HG03571 (cell line): ENCODE measurements around the gene CYB5R3.

Source experiments
- ATAC-seq: cut with Tn5 transposase; IDR thresholded peaks from one replicate; pipeline ENCODE4 v1.9.1; 2021; ENCODE audit not compliant: unreplicated experiment

CYB5R3 gene

DNA sequence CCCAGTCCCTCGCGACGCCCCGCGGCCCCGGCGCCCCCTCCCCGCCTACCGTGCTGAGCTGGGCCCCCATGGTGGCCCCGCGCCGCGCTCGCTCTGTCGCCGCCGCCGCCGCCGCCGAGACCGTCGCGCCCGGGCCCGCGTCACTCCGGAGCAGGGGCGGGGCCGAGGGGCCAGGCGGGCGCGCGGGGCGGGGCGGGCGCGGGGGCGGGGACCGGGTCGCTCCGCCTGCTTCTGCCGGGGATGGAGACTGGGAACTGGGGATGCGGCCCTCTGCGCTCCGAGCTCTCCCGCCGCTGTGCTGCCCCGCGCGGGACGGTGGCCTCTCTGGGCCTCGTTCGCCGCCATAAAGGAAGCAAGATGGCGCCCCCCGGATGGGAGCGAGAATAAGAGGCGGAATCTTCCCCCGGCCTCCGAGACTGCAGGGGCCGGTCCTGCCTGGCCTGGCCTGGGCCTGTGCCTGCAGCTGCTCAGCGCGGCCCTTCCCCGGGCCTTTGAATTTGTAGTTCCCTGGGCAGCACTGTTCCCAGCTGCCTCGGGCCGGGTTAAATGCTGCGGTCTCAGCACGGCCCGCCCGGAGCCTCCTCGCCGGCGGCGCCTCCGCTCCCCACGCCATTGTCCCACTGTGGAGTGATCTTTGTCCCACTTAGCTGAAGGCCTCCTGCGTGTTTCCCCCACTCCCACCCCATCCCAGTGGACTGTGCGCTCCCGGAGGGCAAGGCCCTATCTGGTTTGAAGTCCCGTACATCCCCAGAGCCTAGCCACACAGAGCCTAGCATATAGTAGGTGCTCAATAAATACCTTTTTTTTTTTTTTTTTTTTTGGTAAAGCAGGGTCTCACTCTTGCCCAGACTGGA is at the start of gene CYB5R3:
CYB5R3 (minus strand) TSS at position 147 of the 854 bp plus-strand sequence; CDS start at position 70, 77 bp downstream.
- peak; percentile 56 for ATAC-seq

- ATAC-seq: no peak
Observed at GRCh38 chr22:42697542-42698013, 48.4 kb upstream of the CYB5R3 start.

GRCh38 chr22:42696331-42696967 is 47.3 kb upstream of the CYB5R3 start:
- no peak for ATAC-seq

DNA sequence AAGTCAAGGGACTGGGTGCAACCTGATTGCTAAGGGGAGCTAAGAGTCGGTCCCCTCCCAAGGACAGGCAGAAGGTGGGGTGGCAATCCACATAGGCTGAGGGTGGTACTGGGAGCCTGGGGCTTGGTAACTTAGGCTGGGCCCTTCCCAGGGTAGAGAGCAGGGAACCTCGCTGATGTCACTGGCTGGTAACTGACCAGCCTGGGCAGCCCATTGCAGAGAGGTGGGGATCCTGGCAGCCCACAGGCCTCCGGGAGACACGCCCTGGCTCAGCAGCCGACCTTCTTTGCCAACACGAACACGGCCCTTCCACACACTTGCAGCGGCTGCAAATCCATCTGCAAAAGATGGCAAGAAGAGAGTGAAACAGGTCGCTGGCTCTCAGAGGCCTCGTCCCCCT is 46.1 kb upstream of the CYB5R3 start:
- no peak for ATAC-seq

DNA sequence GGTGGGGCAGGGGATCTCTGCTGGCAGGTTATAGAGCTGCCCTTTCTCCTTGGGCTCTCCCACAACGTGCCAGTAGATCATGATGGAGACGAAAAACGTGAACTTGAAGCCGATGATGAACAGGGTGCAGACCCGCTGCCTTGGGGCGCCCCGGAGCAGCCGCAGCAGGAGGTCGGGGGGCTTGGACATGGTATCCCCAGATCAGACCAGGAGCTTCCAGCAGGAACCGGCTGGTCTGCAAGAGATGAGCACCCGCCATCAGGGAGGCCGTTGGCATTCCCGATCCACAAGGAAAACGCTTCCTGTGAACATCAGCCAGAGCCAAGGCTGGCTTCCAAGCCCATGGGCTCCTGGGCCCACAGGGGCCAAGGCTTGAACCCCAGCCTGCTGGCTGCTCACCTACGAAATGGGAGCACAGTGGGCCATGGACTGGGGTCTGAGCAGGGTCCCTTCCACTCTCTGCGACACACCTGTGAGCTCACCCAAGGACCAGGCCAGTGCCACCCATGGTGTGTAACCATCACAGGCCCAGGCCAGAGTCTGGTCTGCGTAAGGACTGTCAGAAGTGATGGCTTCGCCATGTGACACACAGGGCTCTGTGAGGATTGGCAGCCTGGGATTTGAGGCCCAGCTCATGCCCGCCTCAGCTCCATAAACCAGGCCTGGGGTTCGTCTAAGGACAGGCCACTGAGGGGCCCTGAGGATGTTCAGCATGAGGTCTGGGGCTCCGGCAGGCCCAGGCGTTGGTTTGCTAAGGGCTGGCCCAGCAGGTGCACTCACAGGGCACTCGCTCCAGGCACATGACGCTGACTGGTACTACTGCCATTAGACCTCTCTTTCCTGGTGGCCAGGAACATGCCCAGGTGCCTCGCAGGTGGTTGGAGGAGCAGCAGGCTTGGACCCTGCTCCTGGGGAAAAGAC is 44.8 kb upstream of the CYB5R3 start:
- no peak for ATAC-seq

GRCh38 chr22:42693055-42693762 is 44.0 kb upstream of the CYB5R3 start:
- ATAC-seq: no peak

DNA sequence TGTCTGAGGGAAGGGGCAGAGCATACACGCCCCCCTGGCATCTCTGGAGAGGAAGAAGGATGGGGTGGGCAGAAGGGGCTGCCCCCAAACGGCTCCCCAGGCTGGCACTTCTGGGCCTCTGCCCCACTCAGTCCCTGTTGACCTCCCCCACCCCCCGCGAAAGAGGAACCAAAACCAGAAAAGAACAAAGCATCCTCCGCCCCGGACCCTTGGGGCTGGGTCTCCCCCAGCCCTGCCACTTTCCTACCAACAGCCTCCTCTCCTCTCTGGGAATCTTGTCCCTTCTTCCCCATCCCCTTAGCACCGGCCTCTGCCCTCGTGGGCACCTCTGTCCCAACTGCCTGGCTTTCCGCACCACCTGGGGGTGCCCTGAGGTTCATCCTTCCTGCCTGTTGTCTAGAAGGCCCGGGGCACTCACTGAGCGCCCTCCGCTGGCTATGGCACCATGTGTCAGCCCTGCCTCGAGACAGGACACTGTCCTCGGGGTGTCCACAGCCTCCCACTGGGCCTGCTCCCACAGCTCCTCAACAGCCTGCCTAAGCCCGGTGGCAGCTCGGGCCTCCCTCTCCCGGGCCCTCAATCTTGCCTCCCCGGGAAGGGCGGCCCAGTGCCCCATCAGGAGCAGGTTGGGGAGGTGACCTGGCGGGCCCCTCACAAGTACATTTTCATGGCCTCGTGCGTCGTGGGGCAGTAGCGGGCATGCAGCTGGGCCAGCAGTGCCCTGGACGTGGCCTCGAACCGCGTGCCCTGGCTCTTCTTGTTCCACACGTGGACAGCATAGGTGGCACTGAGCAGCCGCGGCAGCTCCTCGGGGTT is 43.3 kb upstream of the CYB5R3 start:
- ATAC-seq: no peak

- no peak for ATAC-seq
Observed at GRCh38 chr22:42691440-42691839, 42.2 kb upstream of the CYB5R3 start.

DNA sequence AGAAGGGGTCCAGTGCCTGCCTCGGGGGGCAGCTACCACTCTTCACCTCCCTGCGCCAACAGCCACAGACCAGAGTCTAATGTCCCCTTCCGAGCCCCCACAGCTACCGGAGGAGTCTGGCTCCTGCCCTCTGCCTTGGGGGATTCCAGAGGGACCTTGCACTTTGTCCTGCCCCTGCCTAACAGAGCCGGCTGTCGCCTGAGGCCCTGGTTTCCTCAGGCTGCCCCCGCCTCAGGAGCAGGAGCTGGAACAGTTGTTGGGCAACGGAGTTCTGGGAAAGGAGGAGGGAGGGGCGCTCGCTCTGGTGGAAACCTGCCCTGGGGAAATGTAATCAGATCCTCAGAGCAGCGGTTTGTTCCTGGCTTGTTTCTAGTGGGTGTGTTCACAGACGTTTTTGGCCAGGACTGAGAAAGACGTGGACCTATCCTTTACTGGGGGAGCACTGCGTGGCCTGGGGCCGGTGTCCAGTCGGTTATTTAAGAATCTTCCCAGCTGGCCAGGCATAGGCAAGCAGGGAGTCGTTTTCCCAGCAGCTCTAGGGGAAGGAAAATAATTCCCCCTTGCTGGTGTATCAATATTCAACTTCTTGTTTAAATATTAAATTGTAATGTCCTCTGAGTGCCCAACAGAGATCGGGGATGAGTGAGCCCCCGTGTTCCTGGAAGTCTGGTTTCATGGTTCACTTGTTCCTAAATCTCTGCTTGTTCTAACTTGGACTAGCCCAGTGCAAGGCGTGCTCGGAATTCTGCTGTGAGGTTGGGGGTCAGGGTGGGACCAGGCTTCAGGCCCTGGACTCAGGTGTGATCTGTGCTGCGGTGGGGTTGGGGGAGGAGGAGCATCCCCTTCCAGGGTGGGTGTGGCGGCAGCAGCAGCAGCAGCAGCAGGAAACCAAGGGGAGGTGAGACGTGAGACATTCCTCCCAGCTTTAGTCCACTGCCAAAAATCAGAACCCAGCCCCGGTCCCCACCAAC is 39.3 kb upstream of the CYB5R3 start:
- ATAC-seq: no peak

DNA sequence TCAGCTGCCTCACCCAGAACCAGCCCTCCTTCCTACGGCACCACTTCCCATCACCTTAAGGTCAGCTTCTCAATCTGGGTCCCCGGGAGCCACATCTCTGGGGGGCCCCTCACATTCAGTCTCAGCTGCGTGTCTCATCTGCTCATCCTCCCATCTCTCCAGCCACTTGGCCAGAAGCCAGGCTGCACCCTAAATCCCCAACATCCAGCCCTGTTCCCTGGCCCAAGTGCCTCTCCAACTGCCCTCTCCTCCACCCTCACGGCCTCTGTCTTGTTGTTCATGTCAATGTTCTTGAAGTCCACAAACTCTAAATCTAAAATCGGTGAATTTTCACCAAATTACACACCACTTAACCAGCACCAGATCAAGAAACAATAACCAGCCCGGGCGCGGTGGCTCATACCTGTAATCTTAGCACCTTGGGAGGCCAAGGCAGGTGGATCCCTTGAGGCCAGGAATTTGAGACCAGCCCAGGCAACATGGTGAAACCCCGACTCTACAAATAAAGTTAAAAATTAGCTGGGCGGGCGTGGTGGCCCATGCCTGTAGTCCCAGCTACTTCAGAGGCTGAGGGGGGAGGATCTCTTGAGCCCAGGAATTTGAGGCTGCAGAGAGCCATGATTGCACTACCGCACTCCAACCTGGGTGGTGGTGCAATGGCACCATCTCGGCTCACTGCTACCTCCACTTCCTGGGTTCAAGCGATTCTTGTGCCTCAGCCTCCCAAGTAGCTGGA is 37.7 kb upstream of the CYB5R3 start:
- ATAC-seq: no peak

GRCh38 chr22:42685941-42686653 is 36.9 kb upstream of the CYB5R3 start:
- ATAC-seq: no peak

DNA sequence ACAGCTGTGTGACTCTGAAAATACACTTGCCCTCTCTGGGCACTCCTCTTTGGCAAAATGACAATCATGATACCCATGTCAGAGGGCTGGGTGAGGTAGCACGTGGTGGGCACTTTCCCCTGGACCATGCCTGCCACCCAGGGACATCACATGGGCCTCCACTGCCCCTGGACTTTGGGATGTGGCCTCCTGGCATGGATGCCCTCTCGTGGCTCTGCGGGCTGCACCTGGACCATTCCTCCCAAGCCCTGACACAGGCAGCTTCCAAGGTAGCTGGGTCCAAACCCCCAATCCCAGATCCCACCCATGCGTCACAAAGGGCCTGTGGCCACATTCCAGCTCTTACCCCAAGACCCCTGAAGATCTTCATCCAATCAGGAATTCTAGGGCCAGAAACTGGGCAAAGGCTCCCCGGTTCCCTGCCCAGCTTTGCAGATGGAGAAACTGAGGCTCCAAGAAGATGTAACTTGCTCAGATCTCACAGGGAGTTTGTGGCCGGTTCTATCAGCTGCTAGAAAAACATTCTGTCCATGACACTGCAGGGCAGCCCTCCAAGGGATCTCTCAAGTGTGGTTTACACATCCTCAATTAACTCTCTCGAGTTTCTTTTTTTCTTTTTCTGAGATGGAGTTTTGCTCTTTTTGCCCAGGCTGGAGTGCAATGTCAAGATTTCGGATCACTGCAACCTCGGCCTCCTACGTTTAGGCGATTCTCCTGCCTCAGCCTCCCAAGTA is 35.4 kb upstream of the CYB5R3 start:
- ATAC-seq: no peak

- ATAC-seq: no peak
Observed at GRCh38 chr22:42683578-42684283, 34.5 kb upstream of the CYB5R3 start.

DNA sequence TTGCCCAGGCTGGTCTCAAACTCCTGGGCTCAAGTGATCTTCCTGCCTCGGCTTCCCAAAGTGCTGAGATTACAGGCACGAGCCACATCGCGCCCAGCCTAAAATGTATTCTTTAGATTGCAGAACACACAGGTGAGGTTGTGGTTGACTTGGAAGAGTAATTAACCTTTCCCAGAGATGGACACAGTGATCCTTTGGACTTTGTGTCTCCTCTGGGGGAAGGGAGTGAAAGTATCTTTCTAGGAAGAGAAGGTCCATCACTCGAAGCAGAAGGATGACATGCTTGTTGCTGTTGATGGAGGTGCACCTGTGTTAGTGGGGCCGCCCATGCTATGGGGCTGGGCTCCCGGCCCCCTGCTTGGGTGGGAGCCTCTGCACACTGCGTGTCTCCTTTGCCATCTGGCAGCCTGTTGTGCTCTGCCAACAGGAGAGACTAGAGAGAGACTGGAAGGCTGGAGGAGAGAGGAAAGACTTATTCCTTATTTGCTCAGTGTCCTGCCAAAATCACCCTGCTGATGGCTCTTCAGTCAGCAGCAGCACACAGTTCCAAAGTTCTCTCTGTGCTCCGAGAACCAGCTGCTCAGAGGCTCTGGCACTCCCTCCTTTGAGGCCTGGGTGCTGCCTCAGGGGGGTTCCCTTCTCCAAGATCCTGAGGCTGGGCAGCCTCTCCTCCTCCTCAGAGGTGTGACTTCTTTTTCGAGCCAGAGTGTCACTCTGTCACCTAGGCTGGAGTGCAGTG is 33.1 kb upstream of the CYB5R3 start:
- ATAC-seq: no peak

DNA sequence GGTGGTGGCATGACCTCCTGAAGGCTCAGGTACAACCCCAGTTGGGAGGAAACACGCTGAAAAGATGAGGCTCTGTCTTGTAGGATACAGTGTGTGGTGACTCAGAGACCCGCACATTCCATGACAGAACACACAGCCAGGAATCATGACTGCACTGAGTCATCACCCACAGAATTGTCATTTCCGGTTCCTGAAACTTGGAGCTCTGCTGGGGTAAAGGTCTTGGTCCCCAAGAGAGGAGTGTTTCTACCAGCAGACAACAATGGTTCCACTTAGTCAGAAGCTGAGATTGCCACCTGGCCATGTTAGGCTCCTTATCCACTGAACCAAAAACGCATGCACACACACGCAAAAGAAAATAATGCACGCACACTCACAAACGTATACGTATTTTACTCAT is 31.5 kb upstream of the CYB5R3 start:
- no peak for ATAC-seq
